ACHN (cell line): ENCODE results near the gene SERPINE1.
"Not testable (repeated sequence)": the region's sequence is repeated elsewhere in the genome, so short reads cannot be mapped to it uniquely, and the experiment has no call there.

Experiments
- DNase-seq: peaks from one replicate; pipeline ENCODE4 v3.0.0-alpha.2; 2015
- in situ Hi-C: cut with HindIII; loops from 2 replicates; pipeline ENCODE4 v1.10.0; 2017; ENCODE audit warnings: low sequenced_read_pairs, low pct_ligation_motif_present, low pct_unique_long_range_greater_than_20kb

Gene SERPINE1

DNA sequence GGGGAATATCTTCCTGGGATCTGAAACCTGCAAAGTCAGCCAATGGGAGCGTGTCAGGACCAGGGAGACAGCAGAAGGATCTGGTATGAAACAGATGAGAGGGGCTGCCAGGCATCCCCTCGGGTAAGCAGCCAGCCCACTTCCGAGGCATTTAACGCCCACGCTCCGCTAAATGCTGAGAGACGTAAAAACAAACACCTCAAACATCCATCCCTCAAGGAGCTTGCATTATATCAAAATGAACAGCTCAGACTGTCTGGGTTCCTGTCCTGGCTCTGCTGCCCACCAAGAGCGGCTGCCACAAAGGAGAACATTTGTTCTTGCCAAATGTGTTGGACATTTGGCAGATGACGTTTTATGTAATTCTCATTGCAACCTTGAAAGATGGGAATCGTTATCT lies 7.0 kb upstream of the SERPINE1 start:
- DNase-seq = no peak
- in situ Hi-C loops = no loop called here

DNA sequence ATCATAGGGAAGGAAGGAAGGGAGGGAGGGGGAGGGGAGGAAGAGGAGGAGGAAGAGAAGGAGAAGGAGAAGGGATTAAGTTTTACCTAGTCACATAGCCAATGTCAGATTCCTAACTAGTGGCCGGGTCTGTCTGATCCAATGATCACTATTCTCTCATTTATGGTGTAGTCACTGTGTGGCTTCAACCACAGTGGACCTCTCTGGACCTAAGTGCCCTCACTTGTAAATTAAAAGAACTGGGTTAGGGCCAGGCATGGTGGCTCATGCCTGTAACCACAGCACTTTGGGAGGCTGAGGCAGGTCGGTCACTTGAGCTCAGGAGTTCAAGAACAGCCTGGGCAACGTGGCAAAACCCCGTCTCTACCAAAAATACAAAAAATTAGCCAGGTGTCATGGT lies 6.6 kb upstream of the SERPINE1 start:
- in situ Hi-C loops = no loop called here

DNA sequence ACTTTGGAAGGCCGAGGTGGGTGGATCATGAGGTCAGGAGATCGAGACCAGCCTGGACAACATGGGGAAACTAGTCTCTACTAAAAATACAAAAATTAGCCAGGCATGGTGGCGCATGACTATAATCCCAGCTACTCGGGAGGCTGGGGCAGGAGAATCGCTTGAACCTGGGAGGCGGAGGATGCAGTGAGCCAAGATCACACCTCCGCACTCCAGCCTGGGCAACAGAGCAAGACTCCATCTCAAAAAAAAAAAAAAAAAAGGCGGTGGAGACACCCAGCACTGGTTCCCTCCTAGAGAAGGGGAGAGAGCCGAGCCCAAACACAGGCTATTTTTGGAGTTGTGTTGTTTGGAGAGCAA lies 5.3 kb upstream of the SERPINE1 start:
- in situ Hi-C loops, DNase-seq: not testable (repeated sequence)

More for the DNA sequence above, 6.6 kb upstream of the SERPINE1 start:
- no peak for DNase-seq

DNA sequence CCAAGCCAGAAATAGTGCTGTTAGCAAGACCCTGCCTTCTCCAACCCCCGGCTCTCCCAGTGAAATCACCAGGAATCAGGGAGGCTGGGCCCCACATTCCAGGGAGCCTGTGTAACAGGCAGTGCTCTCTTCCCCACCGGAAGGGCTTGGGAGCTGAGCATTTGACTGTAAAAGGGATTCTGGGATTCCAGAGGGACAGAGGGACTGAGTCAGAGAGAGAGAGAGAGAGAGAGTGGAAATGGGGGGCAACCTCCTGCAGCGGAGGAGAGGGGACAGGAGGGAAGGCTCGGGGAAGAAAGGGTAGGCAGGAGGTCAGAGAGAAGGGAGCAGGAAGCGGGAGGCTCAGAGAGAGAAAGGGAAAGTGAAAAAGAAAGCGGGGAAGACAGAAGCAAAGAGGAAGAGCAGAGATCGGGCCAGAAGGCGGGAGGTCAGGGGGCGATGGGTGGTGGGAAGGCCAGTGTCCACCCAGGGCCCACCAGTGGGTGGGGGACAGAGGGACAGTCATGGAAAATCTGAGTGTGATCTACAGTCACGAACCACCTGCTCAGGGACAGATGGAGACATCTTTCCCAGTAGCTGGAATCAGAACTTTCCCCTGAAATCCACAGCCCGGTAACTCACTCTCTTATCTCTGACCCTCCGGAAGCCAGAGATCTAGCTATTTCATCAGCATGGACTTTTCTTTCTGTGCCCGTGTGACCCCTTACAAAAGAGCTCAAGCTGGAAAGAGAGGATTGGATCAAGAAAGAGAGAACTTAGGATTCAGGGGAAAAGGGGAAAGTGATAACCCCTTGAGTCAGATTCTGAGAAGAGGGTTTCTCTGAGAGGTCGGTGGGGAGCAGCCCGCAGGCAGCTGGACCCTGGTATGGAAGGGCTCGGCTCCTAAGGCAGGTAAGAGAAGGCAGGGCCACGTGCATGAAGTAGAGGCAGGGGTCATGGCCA lies 4.6 kb upstream of the SERPINE1 start:
- DNase-seq = peak; percentile 100
- in situ Hi-C loops = no loop called here

DNA sequence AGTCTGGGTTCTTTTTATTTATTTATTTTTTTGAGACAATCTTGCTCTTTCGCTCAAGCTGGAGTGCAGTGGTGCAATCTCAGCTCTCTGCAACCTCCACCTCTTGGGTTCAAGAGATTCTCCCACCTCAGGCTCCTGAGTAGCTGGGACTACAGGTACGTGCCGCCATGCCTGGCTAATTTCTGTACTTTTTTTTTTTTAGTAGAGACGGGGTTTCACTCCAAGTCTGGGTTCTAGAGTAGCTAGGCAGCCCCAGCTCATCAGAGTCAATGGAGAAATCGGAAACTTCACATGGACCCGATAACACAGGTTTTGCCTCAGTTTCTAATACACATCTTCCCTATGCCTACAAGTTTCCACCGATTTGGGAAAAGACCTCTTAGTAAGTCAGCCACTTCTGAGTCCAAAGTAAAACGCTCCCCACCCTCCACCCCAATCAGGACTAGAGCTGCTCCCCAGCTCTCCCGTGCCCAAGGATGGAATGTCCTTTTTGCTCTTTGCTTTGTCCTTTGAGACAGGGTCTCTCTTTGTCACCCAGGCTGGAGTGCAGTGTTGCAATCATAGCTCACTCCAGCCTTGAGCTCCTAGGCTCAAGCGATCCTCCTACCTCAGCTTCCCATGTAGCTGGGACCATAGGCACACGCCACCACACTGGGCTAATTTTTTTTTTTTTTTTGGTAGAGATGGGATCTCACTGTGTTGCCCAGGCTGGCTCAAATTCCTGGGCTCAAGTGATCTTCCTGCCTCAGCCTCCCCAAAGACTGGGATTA lies 3.8 kb upstream of the SERPINE1 start:
- no peak for DNase-seq
- in situ Hi-C loops = no loop called here

DNA sequence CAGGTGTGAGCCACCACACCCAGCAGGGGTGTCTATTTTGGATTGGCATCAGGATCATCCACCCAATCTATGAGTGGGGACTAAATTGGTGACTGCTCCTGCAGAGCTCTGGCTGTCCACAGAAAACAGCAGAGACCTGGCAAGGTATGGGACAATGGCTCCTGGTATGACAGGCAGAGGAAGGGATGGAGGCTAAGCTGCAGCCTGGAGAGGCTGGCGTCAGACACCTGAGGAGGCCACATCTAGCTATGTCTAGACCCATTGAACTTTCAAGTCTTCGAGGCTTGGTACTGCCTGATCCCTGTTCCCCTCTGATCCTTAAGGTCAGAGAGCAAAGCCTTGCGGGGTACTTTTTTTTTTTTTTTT lies 3.2 kb upstream of the SERPINE1 start:
- no peak for DNase-seq
- in situ Hi-C loops = no loop called here

DNA sequence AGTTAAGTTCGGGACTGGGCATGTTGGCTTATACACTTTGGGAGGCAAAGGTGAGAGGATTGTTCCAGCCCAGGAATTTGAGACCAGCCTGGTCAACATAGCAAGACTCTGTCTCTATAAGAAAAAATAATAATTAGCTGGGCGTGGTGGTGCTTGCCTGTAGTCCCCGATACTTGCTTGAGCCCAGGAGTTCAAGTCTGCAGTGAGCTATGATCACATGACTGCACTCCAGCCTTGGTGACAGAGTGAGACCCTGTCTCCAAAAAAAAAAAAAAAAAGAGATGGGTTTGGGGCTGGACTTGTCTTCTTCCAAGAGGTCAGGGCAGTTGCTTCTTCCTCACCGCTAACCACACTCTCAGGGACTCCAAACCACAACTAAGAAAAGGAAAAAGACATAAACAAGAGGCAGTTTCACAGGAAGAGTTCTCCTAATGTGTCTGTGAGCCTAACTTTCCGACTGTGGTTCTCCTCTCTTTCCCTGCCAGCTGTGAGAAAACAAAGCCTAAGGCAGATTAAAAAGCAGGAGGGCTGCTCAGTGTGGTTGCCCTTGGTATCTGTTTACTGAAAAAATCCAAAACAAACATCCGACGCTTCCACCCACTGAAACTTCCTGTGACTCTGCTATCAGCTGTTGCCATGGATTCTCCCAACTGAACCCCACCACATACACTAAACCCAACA lies 2.4 kb upstream of the SERPINE1 start:
- in situ Hi-C loops = no loop called here
- DNase-seq = no peak

DNA sequence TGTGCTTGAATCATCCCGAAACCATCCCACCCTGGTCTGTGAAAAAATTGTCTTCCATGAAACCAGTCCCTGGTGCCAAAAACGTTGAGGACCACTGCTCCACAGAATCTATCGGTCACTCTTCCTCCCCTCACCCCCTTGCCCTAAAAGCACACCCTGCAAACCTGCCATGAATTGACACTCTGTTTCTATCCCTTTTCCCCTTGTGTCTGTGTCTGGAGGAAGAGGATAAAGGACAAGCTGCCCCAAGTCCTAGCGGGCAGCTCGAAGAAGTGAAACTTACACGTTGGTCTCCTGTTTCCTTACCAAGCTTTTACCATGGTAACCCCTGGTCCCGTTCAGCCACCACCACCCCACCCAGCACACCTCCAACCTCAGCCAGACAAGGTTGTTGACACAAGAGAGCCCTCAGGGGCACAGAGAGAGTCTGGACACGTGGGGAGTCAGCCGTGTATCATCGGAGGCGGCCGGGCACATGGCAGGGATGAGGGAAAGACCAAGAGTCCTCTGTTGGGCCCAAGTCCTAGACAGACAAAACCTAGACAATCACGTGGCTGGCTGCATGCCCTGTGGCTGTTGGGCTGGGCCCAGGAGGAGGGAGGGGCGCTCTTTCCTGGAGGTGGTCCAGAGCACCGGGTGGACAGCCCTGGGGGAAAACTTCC lies 784 bp upstream of the SERPINE1 start:
- no peak for DNase-seq
- in situ Hi-C loops = no loop called here

DNA sequence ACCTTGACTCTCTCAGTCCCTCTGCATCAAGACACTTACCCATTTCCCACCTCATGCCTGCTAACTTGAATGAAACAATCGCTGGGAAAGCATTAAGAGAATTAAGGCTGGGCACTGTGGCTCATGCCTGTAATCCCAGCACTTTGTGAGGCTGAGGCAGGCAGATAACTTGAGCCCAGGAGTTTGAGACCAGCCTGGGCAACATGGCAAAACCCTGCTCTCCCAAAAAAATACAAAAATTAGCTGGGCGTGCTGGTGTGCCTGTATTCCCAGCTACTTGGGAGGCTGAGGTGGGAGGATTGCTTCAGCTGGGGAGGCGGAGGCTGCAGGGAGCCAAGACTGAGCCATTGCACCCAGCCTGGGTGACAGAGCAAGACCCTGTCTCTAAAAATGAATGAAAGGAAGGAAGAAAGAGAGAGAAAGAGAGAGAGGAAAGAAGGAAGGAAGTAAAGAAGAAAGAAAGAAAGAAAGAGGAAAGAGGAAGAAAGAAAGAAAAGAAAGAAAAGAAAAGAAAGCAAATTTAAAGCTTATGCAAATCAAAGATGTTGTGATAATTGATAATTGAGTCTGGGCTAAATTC lies 646 bp downstream of the SERPINE1 start:
- DNase-seq = no peak
- in situ Hi-C loops = no loop called here

DNA sequence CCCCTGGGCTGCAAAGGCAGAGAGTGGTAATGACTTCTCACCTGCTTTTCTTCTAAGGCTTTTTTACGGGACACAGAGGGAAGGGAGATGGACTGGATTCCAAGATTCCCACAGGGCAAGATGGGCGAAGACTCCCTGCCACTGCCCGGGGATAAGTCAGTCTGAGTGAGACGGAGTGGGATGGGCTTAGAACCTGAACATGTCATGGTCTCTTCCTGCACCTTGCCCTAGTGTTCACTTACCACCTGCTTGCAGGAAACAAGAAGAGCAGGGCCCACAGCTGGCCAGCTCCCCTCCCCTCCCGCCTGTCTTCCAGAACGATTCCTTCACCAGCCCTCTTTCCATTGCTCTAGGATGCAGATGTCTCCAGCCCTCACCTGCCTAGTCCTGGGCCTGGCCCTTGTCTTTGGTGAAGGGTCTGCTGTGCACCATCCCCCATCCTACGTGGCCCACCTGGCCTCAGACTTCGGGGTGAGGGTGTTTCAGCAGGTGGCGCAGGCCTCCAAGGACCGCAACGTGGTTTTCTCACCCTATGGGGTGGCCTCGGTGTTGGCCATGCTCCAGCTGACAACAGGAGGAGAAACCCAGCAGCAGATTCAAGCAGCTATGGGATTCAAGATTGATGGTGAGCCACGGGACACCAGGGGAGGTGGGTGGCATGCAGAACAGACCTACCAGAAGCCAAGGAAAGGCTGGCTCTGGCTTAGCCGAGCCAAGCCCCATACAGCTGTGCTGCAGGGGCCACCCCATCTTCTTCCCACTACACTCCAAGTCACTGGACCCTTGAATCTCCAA lies 1.3 kb downstream of the SERPINE1 start:
- in situ Hi-C loops = no loop called here
- DNase-seq = no peak

DNA sequence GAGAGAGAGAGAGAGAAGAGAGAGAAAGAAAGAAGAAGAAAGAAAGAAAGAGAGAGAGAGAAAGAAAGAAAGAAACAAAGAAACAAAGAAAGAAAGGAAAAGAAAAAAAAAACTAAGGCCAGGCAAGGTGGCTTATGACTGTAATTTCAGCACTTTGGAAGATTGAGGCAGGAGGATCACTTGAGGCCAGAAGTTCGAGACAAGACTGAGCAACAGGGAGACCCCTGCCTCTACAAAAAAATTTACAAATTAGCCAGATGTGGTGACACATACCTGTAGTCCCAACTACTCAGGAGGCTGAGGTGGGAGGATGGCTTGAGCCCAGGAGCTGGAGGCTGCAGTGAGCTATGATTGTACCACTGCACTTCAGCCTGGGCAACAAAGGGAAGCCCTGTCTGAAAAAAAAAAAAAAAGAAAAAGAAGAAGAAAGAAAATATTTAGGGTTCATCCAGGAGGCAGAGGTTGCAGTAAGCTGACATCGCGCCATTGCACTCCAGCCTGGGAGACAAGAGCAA lies 2.8 kb downstream of the SERPINE1 start:
- in situ Hi-C loops = no loop called here
- DNase-seq = no peak

DNA sequence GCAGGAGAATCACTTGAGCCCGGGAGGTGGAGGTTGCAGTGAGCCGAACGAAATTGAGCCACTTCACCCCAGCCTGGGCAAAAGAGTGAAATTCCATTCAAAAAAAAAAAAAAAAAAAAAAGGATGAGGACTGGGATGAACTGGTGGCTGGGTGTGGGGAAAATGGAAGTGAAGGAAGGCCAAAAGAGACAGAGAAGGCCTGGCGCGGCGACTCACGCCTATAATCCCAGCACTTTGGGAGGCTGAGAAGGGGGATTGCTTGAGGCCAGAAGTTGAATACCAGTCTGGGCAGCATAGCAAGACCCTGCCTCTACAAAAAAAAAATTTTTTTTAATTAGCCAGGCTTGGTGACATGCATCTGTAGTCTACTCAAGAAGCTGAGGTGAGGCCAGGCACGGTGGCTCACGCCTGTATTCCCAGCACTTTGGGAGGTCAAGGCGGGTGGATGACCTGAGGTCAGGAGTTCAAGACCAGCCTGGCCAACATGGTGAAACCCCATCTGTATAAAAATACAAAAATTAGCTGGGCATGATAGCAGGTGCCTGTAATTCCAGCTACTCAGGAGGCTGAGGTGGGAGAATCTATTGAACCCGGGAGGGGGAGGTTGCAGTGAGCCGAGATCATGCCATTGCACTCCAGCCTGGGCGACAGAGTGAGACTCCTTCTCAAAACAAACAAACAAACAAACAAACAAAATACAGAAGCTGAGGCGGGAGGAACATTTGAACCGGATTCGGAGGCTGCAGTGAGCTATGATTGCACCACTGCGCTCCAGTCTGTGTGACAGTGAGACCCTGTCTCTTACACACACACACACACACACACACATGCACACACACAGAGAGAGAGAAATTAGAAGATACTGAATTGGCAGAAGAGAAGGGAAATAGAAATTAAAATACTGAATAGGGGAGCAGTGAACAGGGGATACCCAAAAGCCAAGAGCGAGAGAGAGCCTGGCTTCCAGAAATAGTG lies 6.0 kb downstream of the SERPINE1 start:
- DNase-seq, in situ Hi-C loops: not testable (repeated sequence)

DNA sequence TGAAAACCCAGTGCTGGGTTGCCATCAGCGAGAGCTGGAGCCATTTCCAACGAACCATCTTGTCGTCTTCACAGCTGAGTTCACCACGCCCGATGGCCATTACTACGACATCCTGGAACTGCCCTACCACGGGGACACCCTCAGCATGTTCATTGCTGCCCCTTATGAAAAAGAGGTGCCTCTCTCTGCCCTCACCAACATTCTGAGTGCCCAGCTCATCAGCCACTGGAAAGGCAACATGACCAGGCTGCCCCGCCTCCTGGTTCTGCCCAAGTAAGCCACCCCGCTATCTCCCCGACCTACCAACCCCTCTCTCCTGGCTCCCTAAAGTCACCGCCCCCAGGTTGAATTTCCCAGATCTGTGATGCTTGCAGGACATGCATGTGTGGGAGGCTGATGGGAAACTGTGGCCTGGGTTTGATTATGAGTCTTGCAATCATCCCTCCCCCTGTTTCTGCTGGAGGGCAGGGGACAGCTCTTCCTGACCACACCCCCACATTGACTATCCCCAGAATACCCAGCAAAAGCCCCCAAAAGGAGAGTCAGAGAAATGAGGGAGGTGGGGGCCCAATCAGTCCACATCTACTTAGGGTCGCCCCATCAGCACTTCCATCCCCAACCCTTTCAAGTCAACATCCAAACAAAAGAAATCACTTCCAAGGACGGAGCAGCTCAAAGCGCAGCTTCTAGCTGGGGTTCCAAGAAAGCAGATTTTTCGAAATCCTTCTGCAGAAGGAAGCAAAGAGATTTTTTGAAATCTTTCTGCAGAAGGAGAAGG lies 6.9 kb downstream of the SERPINE1 start:
- no peak for DNase-seq
- in situ Hi-C loops = no loop called here

DNA sequence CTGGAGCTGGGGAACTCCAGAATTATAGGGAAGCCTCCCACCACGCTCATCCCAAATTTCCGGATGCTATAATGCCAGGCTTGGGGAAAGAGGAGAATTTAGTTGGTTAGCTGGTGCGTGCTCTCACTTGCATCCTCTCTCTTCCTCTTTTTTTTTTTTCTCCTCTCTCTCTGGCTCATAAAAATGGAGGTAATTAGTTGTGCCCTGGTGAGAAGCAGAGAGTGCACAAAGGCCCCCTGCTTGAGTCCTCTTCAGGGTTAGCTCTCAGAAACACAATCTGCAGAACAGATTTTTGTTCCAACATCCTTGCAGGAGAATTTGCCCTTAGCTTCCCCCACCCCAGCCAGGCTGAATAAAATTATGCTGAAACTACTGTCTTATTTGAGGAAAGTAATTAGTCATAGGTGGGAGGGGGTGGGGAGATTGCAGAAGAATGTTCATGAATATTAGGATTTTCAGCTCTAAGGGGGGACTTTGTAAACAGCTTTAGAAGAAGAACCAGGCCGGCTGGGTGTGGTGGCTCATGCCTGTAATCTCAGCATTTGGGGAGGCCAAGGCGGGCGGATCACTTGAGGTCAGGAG lies 7.6 kb downstream of the SERPINE1 start:
- in situ Hi-C loops = no loop called here
- no peak for DNase-seq

DNA sequence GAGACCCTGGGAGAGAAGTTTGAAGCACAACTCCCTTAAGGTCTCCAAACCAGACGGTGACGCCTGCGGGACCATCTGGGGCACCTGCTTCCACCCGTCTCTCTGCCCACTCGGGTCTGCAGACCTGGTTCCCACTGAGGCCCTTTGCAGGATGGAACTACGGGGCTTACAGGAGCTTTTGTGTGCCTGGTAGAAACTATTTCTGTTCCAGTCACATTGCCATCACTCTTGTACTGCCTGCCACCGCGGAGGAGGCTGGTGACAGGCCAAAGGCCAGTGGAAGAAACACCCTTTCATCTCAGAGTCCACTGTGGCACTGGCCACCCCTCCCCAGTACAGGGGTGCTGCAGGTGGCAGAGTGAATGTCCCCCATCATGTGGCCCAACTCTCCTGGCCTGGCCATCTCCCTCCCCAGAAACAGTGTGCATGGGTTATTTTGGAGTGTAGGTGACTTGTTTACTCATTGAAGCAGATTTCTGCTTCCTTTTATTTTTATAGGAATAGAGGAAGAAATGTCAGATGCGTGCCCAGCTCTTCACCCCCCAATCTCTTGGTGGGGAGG lies 10.8 kb downstream of the SERPINE1 start:
- no peak for DNase-seq
- in situ Hi-C loops = no loop called here
